Subcutaneous abdominal adipose tissue (tissue), 5 donors: Measurements from ENCODE around the gene SRMS.

Experiments used
- H3K27ac ChIP-seq: one replicate; pipeline ENCODE4 v1.7.0; 2013; ENCODE audit warnings: low read depth, mild to moderate bottlenecking, inconsistent platforms, low read length, moderate library complexity
- H3K27me3 ChIP-seq, 5 donors: one replicate each; pipeline ENCODE4 v1.7.0; 2013; ENCODE audit warnings: low read length in 5 of 5, inconsistent platforms in 1 of 5; ENCODE audit not compliant: control insufficient read depth in 5 of 5, insufficient read depth in 4 of 5
- H3K36me3 ChIP-seq, 5 donors: one replicate each; pipeline ENCODE4 v1.7.0; 2013; ENCODE audit warnings: low read length in 5 of 5; ENCODE audit not compliant: control insufficient read depth in 5 of 5, insufficient read depth in 5 of 5
- H3K4me1 ChIP-seq, 5 donors: one replicate each; pipeline ENCODE4 v1.7.0; 2013; ENCODE audit warnings: low read length in 5 of 5, mild to moderate bottlenecking in 3 of 5, moderate library complexity in 1 of 5; ENCODE audit not compliant: control insufficient read depth in 5 of 5, insufficient read depth in 5 of 5
- H3K4me3 ChIP-seq, 5 donors: one replicate each; pipeline ENCODE4 v1.7.0; 2013; ENCODE audit warnings: low read length in 5 of 5, low read depth in 1 of 5
- H3K9ac ChIP-seq, 5 donors: one replicate each; pipeline ENCODE4 v1.7.0; 2013; ENCODE audit warnings: low read length in 5 of 5, mild to moderate bottlenecking in 4 of 5, moderate library complexity in 3 of 5
- H3K9me3 ChIP-seq, 5 donors: one replicate each; pipeline ENCODE4 v1.7.0; 2013; ENCODE audit warnings: low read length in 5 of 5; ENCODE audit not compliant: control insufficient read depth in 5 of 5
- donor health status: healthy.
- donor health status: healthy.
- donor health status: healthy.
- donor health status: healthy.
- donor health status: healthy.

Gene SRMS

GRCh38 chr20:63532449-63532971 lies 15.0 kb downstream of the SRMS start:
- Histone ChIP-seq H3K4me3 (no peak overlapping the region), H3K4me1 (peaks cover 0 to 17% (median 14%) of the 10 kb centered on the region in 5 donors), H3K27me3 (peaks cover 39 to 57% (median 53%) of the 10 kb centered on the region in 5 donors), H3K9me3 (no peaks in the 10 kb centered on the region), H3K27ac (no peak overlapping the region), H3K36me3 (no peaks in the 10 kb centered on the region), H3K9ac (no peak overlapping the region)

- H3K36me3 ChIP-seq: no peaks in the 10 kb centered on the region
- H3K27ac ChIP-seq: no peak overlapping the region
- H3K27me3 ChIP-seq: peaks cover 36 to 56% (median 49%) of the 10 kb centered on the region in 5 donors
- H3K9me3 ChIP-seq: no peaks in the 10 kb centered on the region
- peaks cover 0 to 11% (median 7%) of the 10 kb centered on the region in 5 donors for H3K4me1 ChIP-seq
- no peak overlapping the region for H3K4me3 ChIP-seq
- no peak overlapping the region for H3K9ac ChIP-seq
Observed at GRCh38 chr20:63531686-63532448, 15.7 kb downstream of the SRMS start.

GRCh38 chr20:63530788-63531160 lies 16.8 kb downstream of the SRMS start:
- Histone ChIP-seq H3K4me3 (no peak overlapping the region), H3K9ac (no peak overlapping the region), H3K4me1 (peaks cover 0 to 4% (median 0%) of the 10 kb centered on the region in 5 donors), H3K27me3 (peaks cover 32 to 50% (median 42%) of the 10 kb centered on the region in 5 donors), H3K27ac (no peak overlapping the region), H3K9me3 (no peaks in the 10 kb centered on the region), H3K36me3 (no peaks in the 10 kb centered on the region)

GRCh38 chr20:63529861-63530787 lies 17.4 kb downstream of the SRMS start:
- Histone ChIP-seq H3K9ac (no peak overlapping the region), H3K27me3 (peaks cover 29 to 46% (median 38%) of the 10 kb centered on the region in 5 donors)

GRCh38 chr20:63529180-63529860 lies 18.2 kb downstream of the SRMS start:
- H3K36me3 ChIP-seq: no peaks in the 10 kb centered on the region
- no peak overlapping the region for H3K4me3 ChIP-seq
- no peaks in the 10 kb centered on the region for H3K9me3 ChIP-seq
- H3K9ac ChIP-seq: no peak overlapping the region
- no peak overlapping the region for H3K27ac ChIP-seq
- H3K27me3 ChIP-seq: peaks cover 21 to 38% (median 30%) of the 10 kb centered on the region in 5 donors
- no peaks in the 10 kb centered on the region for H3K4me1 ChIP-seq

More at GRCh38 chr20:63529861-63530787, 17.4 kb downstream of the SRMS start:
- H3K9me3 ChIP-seq: no peaks in the 10 kb centered on the region
- peaks cover 0 to 4% (median 0%) of the 10 kb centered on the region in 5 donors for H3K4me1 ChIP-seq
- H3K36me3 ChIP-seq: no peaks in the 10 kb centered on the region
- no peak overlapping the region for H3K27ac ChIP-seq
- H3K4me3 ChIP-seq: no peak overlapping the region

GRCh38 chr20:63527184-63527583 lies 20.4 kb downstream of the SRMS start:
- H3K27ac ChIP-seq: no peak overlapping the region
- peaks cover 0 to 5% (median 5%) of the 10 kb centered on the region in 5 donors for H3K4me1 ChIP-seq
- no peak overlapping the region for H3K4me3 ChIP-seq
- H3K9me3 ChIP-seq: peaks cover 0 to 5% (median 0%) of the 10 kb centered on the region in 5 donors
- no peak overlapping the region for H3K9ac ChIP-seq
- peaks cover 9 to 22% (median 13%) of the 10 kb centered on the region in 5 donors for H3K27me3 ChIP-seq
- peaks cover 0 to 10% (median 4%) of the 10 kb centered on the region in 5 donors for H3K36me3 ChIP-seq

- Histone ChIP-seq H3K27me3 (peaks cover 5 to 14% (median 13%) of the 10 kb centered on the region in 5 donors), H3K36me3 (peaks cover 0 to 13% (median 8%) of the 10 kb centered on the region in 5 donors), H3K4me1 (peaks cover 0 to 17% (median 16%) of the 10 kb centered on the region in 5 donors), H3K27ac (no peak overlapping the region), H3K9me3 (peaks cover 0 to 5% (median 0%) of the 10 kb centered on the region in 5 donors), H3K9ac (no peak overlapping the region), H3K4me3 (no peak overlapping the region)
Observed at GRCh38 chr20:63525971-63526370, 21.6 kb downstream of the SRMS start.

- peaks cover 0 to 8% (median 7%) of the 10 kb centered on the region in 5 donors for H3K27me3 ChIP-seq
Observed at GRCh38 chr20:63525185-63525584, 22.4 kb downstream of the SRMS start.

GRCh38 chr20:63522981-63523611 lies 24.5 kb downstream of the SRMS start:
- peaks cover 0 to 28% (median 24%) of the 10 kb centered on the region in 5 donors for H3K4me1 ChIP-seq
- peaks cover 0 to 13% (median 8%) of the 10 kb centered on the region in 5 donors for H3K36me3 ChIP-seq
- no peak overlapping the region for H3K4me3 ChIP-seq
- H3K9ac ChIP-seq: no peak overlapping the region
- no peaks in the 10 kb centered on the region for H3K27me3 ChIP-seq
- H3K9me3 ChIP-seq: peaks cover 0 to 5% (median 0%) of the 10 kb centered on the region in 5 donors
- H3K27ac ChIP-seq: no peak overlapping the region

More at GRCh38 chr20:63525185-63525584, 22.4 kb downstream of the SRMS start:
- H3K9ac ChIP-seq: no peak overlapping the region
- peaks cover 0 to 19% (median 17%) of the 10 kb centered on the region in 5 donors for H3K4me1 ChIP-seq
- H3K36me3 ChIP-seq: peaks cover 0 to 13% (median 8%) of the 10 kb centered on the region in 5 donors
- no peak overlapping the region for H3K27ac ChIP-seq
- no peak overlapping the region for H3K4me3 ChIP-seq
- H3K9me3 ChIP-seq: peaks cover 0 to 5% (median 0%) of the 10 kb centered on the region in 5 donors
